GM18873 (cell line): Measurements from ENCODE around the gene STAMBPL1.

Experiments used
- ATAC-seq: cut with Tn5 transposase; IDR thresholded peaks from one replicate; pipeline ENCODE4 v1.9.1; 2021; ENCODE audit warnings: mild to moderate bottlenecking, moderate library complexity, moderate number of reproducible peaks; ENCODE audit not compliant: unreplicated experiment, low FRiP score

The STAMBPL1 gene

DNA sequence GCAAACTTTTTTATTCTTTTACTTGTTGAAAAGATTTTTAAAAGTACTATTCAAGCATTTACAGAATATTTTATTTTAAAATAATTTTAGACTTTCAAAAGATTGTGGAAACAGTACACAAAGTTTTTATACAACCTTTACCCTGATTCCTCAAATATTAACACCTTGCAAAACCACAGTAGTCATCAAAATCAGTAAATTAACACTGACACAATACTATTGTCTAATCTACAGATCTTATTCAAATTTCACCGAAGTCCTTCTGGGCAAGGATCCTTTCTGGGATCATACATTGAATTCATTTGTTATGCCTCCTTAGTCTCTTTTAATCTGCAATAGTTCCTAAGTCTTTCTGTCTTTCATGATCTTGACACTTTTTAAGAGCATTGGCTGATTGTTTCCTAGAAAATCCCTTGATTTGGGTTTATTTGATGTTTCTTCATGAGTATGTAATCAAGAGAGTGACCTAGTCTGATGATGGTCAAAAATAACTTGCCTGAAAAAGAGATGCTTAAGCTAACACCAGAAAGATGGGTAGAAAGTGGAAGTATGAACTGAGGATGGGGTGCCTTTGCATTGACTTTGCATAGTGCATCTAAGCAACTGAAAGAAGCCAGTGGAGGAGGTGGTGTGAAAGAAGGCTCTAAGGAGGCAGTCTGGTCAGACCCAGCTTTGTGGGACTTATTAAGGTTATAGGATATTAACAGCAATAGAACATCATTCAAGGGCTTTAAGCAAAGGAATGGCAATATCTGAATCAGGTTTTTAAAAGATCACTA, 9.7 kb downstream of the STAMBPL1 start:
- ATAC-seq, result peak; percentile 50

GRCh38 chr10:88890681-88891381, 10.8 kb downstream of the STAMBPL1 start:
- ATAC-seq, result no peak

- no peak for ATAC-seq
These were observed 12.3 kb downstream of the STAMBPL1 start for GRCh38 chr10:88892222-88892967.

DNA sequence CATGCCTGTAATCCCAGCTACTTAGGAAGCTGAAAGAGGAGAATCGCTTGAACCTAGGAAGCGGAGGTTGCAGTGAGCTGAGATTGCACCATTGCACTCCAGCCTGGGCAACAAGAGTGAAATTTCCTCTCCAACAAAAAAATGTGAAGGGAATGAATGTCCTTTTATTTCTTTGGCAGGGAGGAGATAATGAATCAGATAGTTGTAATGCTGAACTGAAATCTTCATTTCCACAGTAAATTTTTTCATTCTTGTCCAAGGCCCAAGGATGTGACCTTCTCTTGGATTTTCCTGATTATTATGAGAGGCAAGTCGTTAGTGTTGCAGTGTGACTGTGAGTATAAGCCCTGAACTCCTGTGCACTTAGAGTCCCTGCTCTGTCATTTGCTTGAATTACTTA, 13.6 kb downstream of the STAMBPL1 start:
- ATAC-seq, result no peak

DNA sequence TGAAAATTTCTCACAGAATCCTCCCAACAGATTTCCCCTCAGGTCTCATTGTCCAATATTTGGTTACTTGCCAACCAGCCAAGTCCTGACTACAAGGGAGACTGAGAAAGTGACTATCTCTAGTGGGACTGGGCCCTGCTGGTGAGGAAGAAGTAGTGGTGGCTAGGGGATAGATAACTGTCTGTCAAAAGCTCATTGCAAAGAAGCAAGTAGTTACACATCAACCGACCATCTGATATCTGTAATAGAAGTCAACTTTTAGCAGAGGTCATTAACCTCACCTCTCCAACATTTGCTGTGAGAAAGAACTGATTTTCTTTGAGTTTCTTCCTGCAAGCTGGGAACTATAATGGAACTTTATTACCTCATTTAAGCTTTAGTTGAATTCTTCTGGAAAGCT, 15.2 kb downstream of the STAMBPL1 start:
- no peak for ATAC-seq

- no peak for ATAC-seq
These were observed 16.4 kb downstream of the STAMBPL1 start for GRCh38 chr10:88896372-88896993.

DNA sequence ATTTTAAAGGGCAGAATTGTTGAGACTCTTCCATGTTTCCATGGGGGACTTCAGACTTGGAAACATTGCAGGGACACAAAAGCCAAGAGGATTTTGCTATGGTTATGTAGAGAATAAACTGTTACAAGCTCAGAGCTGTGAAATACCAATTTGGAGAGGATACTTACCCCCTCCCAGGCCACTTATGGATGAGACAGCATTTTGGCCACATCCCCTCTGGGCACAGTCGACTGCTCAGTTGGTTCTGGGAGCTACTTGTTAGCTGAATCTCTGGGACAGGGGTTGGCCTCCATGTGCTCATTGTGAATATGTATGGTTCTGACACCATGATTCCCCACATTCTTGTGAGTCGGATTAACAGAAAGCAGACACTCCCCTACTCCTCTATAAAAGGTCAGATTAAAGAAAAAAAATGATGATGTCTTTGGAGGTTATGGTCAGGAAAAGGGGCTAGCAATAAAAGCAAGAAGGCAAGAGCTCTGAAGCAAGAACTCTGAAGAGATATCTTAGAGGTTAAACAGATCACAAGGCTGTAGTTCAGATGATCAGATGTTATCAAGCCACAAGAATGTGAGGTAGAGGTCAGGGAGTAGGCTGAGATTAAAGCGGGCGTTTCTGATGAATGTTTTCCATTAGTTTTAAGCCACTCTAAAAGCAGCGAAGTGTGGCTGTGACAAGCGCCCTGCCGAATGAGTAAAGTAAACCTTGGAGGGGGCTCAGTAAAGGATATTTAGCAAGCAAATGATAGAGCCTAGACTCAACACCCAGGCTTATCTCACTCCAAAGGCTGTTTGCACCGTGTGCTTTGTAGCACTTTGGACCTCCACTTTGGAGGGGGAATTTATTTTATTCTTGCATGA, 17.2 kb downstream of the STAMBPL1 start:
- no peak for ATAC-seq

- no peak for ATAC-seq
These were observed 18.7 kb downstream of the STAMBPL1 start for GRCh38 chr10:88898727-88899126.

- no peak for ATAC-seq
These were observed 19.8 kb downstream of the STAMBPL1 start for GRCh38 chr10:88899886-88900285.

GRCh38 chr10:88901206-88901983, 21.4 kb downstream of the STAMBPL1 start:
- ATAC-seq, result peak; percentile 85

GRCh38 chr10:88901984-88902789, 22.1 kb downstream of the STAMBPL1 start:
- ATAC-seq, result peak; percentile 27

GRCh38 chr10:88903715-88904114, 23.7 kb downstream of the STAMBPL1 start:
- no peak for ATAC-seq

DNA sequence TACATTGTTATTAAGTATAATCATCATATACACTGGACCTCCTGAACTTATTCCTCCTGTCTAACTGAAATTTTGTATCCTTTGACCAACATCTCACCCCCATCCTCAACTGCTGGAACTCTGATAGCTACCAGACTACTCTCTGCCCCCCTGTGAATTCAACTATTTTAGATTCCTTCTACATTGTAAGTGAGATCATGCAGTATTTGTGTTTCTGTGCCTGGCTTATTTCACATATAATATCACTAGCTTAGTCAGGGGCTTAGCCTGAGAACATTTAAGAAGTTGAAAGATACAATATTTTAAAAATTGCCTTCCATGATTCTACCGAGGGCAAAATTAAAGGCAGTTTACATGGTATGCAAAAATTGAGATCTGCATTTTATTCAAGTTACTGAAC, 26.9 kb downstream of the STAMBPL1 start:
- ATAC-seq, result no peak

DNA sequence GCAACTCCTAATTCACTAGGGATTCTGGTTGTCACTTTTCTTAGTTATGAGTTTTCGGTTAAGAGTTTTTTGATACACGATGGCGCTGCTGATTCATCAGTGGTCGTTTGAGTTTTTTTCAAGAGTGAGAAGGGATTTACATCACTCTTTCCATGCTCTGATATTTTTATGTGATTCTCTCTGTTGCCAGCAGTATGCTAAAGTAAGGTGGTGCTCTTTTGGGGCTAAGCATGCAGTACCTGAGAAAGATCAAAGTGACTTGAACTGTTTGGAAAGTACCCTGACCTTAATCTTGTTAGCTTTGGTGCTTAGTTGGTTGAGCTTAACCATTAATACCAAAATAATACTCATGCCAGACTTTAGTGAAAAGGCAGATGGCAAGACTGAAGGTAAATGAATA, 28.1 kb downstream of the STAMBPL1 start:
- no peak for ATAC-seq

- ATAC-seq, result no peak
These were observed 31.1 kb downstream of the STAMBPL1 start for GRCh38 chr10:88911116-88911515.

DNA sequence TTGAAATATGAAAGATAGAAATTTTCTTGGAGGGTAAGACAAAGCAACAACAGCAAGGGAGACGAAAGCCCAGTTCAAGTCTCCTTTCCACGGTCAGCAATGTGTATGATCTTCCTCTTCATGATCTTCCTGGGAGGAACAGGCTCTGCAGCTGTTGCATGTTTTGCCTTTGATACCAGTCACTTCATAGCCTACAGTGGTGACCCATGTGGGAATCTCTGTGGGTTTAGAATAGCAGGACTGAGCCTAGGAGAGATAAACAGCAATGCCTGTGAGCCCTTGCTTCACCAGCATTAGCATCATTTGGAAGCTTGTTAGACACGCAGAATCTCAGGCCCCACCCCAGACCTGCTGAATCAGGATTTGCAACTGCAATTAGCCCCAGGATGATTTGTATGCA, 31.8 kb downstream of the STAMBPL1 start:
- no peak for ATAC-seq

DNA sequence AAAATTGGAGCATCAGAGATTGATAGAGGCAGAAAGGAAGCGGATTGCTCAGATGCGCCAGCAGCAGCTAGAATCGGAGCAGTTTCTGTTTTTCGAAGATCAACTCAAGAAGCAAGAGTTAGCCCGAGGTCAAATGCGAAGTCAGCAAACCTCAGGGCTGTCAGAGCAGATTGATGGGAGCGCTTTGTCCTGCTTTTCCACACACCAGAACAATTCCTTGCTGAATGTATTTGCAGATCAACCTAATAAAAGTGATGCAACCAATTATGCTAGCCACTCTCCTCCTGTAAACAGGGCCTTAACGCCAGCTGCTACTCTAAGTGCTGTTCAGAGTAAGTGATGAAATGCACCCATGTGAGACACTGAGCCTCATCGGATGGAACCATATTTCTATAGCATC, 33.1 kb downstream of the STAMBPL1 start:
- ATAC-seq, result no peak

DNA sequence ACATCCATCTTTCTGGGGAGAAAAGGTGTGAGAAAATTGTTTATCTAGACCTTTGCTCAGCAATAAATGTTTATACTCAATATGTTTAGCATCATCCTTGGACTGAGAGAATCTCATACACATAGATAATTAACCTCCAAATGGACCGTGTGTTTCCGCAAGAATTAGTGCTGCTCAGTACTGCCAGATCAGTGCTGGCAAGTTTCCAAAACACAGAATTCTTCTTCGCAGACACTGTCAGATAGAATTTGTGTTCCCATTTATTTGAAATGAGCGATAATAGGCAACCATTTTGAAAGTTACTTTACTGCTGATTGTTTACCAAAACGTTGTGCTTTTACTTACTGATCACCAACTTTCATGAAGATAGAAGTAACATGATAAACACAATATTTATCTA, 33.7 kb downstream of the STAMBPL1 start:
- no peak for ATAC-seq
